Medulla oblongata (tissue), 1 donor: Measurements from ENCODE around the gene OR5H14.
A peak's percentile ranks its signal among the peaks of the same experiment; 100 is the strongest.
"Not testable (repeated sequence)": the region's sequence is repeated elsewhere in the genome, so short reads cannot be mapped to it uniquely, and the experiment has no call there.

Experiments used
- DNase-seq: peaks from one replicate; pipeline ENCODE4 v3.0.0-alpha.2; 2015; ENCODE audit errors: extremely low spot score

OR5H14 gene

GRCh38 chr3:98147179-98147578, at the start of gene OR5H14:
TSS of gene OR5H14 (plus strand) at chr3:98147479. CDS start at chr3:98149386, 1,907 bp downstream.
- DNase-seq, result no peak

GRCh38 chr3:98099848-98100247, 47.4 kb upstream of the OR5H14 start:
- DNase-seq, result no peak

GRCh38 chr3:98108162-98108561, 39.1 kb upstream of the OR5H14 start:
- DNase-seq, result no peak

- DNase-seq, result no peak
Measured at GRCh38 chr3:98109807-98110549, 37.3 kb upstream of the OR5H14 start.

GRCh38 chr3:98110550-98110908, 36.8 kb upstream of the OR5H14 start:
- DNase-seq, result no peak

- DNase-seq, result no peak
Measured at GRCh38 chr3:98114264-98114663, 33.0 kb upstream of the OR5H14 start.

- DNase-seq, result no peak
Measured at GRCh38 chr3:98115717-98116116, 31.6 kb upstream of the OR5H14 start.

GRCh38 chr3:98130421-98130820, 16.9 kb upstream of the OR5H14 start, which contains the start of gene OR5H1:
TSS of gene OR5H1 (plus strand) at chr3:98130721. CDS start at chr3:98132698, 1,977 bp downstream.
- no peak for DNase-seq

GRCh38 chr3:98136631-98137030, 10.6 kb upstream of the OR5H14 start:
- no peak for DNase-seq

GRCh38 chr3:98137826-98138557, 9.3 kb upstream of the OR5H14 start:
- DNase-seq, result not testable (repeated sequence)

GRCh38 chr3:98140531-98140930, 6.7 kb upstream of the OR5H14 start:
- DNase-seq, result no peak

- DNase-seq, result no peak
Measured at GRCh38 chr3:98148751-98149150, 1.5 kb downstream of the OR5H14 start.

- DNase-seq, result not testable (repeated sequence)
Measured at GRCh38 chr3:98149456-98149855, 2.2 kb downstream of the OR5H14 start.

- no peak for DNase-seq
Measured at GRCh38 chr3:98151241-98151640, 4.0 kb downstream of the OR5H14 start.

- no peak for DNase-seq
Measured at GRCh38 chr3:98166396-98166795, 19.1 kb downstream of the OR5H14 start, which contains the start of gene OR5H15. TSS of gene OR5H15 (plus strand) at chr3:98166696. CDS start at chr3:98168700, 2,004 bp downstream.

- DNase-seq, result no peak
Measured at GRCh38 chr3:98171071-98171470, 23.8 kb downstream of the OR5H14 start.

GRCh38 chr3:98172621-98173020, 25.3 kb downstream of the OR5H14 start:
- DNase-seq, result no peak

GRCh38 chr3:98180319-98180890, 33.1 kb downstream of the OR5H14 start:
- no peak for DNase-seq

- DNase-seq, result no peak
Measured at GRCh38 chr3:98182196-98182595, 34.9 kb downstream of the OR5H14 start.

GRCh38 chr3:98185180-98185579, 37.9 kb downstream of the OR5H14 start:
- DNase-seq, result no peak

GRCh38 chr3:98188545-98188944, 41.3 kb downstream of the OR5H14 start:
- peak; percentile 15 for DNase-seq

GRCh38 chr3:98190911-98191310, 43.6 kb downstream of the OR5H14 start:
- DNase-seq, result not testable (repeated sequence)

GRCh38 chr3:98196293-98196692, 49.0 kb downstream of the OR5H14 start:
- DNase-seq, result not testable (repeated sequence)
